IPS-18a (cell line): ENCODE results near the gene BHLHA9.

ENCODE experiments used
- H3K27ac ChIP-seq: one replicate; pipeline ENCODE4 v1.5.1; 2013; ENCODE audit warnings: low read length
- H3K27me3 ChIP-seq: one replicate; pipeline ENCODE4 v1.6.1; 2013; ENCODE audit warnings: mild to moderate bottlenecking, low read length; ENCODE audit not compliant: control insufficient read depth, insufficient read depth
- H3K36me3 ChIP-seq: one replicate; pipeline ENCODE4 v1.6.1; 2013; ENCODE audit warnings: low read depth, low read length; ENCODE audit not compliant: control insufficient read depth
- H3K4me1 ChIP-seq: one replicate; pipeline ENCODE4 v1.6.1; 2013; ENCODE audit warnings: low read depth, low read length; ENCODE audit not compliant: control insufficient read depth
- H3K4me3 ChIP-seq: one replicate; pipeline ENCODE4 v1.5.1; 2013; ENCODE audit warnings: low read length
- H3K9ac ChIP-seq: one replicate; pipeline ENCODE4 v1.6.1; 2013; ENCODE audit warnings: mild to moderate bottlenecking, low read length, moderate library complexity
- H3K9me3 ChIP-seq: one replicate; pipeline ENCODE4 v1.6.1; 2013; ENCODE audit warnings: low read depth, low read length; ENCODE audit not compliant: control insufficient read depth

BHLHA9 gene

DNA sequence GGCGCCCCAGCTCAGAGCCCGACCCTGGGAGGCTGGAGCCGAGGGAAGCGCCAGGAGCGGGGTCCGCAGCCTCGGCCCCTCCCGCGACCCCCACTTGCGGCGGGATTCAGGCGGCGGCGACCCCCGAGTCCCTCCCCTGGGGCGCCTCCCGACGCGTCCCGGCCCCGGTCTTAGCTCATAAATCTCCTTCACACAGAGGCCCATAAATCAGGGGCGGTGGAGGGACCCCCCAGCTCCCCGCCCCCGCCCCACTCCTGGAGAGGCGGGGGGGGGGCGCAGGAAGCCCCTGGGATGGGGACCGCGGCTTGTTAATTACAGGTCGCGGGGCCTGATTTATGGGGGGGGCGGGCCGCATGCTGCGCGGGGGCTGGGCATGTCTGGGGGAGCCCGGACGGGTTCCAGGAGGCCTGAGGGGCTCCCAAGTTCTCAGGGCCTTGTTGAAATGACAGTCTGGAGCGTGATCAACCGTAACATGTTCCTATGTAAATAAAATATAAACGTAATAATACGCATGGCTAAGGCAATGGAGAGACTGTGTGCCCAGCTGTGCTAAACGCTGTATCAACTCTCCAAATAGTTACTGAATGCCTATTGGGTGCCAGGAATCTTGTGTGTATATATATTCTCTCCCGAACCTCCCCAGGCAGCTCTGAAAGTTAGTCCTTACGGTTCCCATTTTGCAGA is 10.0 kb upstream of the BHLHA9 start:
- Histone ChIP-seq H3K27me3 (peaks cover 25% of the 10 kb centered on the region), H3K36me3 (no peaks in the 10 kb centered on the region), H3K4me3 (peak overlapping the region; percentile 48), H3K9ac (no peak overlapping the region), H3K9me3 (no peaks in the 10 kb centered on the region), H3K4me1 (no peaks in the 10 kb centered on the region), H3K27ac (no peak overlapping the region)

GRCh38 chr17:1260770-1261161 is 9.5 kb upstream of the BHLHA9 start:
- Histone ChIP-seq H3K27me3 (peaks cover 25% of the 10 kb centered on the region), H3K4me3 (no peak overlapping the region), H3K27ac (no peak overlapping the region), H3K4me1 (no peaks in the 10 kb centered on the region), H3K36me3 (no peaks in the 10 kb centered on the region), H3K9ac (no peak overlapping the region), H3K9me3 (no peaks in the 10 kb centered on the region)

DNA sequence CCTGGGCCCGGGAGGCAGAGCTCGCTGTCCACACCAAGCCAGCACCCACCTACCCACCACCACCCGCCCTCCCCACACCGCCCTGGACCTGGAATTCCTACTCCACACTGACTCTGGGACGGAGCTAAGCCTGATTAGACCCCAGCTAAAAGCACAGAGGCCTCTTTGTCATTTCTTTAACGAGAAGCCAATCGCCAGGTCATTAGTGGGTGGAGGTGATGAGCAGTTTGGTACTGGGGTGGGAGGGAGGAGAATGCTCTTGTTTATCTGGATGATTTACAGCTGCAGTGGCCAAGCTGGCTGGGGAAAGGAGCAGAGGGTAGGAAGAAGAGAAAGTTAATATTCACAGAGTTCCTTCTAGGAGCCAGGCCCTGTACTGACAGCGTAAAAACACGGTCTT is 6.0 kb upstream of the BHLHA9 start:
- H3K4me1 ChIP-seq: no peaks in the 10 kb centered on the region
- H3K9me3 ChIP-seq: no peaks in the 10 kb centered on the region
- peaks cover 18% of the 10 kb centered on the region for H3K27me3 ChIP-seq
- H3K9ac ChIP-seq: no peak overlapping the region
- H3K36me3 ChIP-seq: no peaks in the 10 kb centered on the region
- no peak overlapping the region for H3K27ac ChIP-seq
- no peak overlapping the region for H3K4me3 ChIP-seq

- Histone ChIP-seq H3K4me1 (no peaks in the 10 kb centered on the region), H3K9me3 (no peaks in the 10 kb centered on the region), H3K36me3 (no peaks in the 10 kb centered on the region), H3K9ac (peak overlapping the region; percentile 62), H3K27ac (no peak overlapping the region), H3K4me3 (peak overlapping the region; percentile 76), H3K27me3 (no peaks in the 10 kb centered on the region)
These were observed 2.7 kb upstream of the BHLHA9 start for GRCh38 chr17:1267471-1267943.

GRCh38 chr17:1271030-1271423 is 783 bp downstream of the BHLHA9 start:
- no peaks in the 10 kb centered on the region for H3K9me3 ChIP-seq
- no peak overlapping the region for H3K9ac ChIP-seq
- no peaks in the 10 kb centered on the region for H3K27me3 ChIP-seq
- H3K4me3 ChIP-seq: no peak overlapping the region
- H3K27ac ChIP-seq: no peak overlapping the region
- no peaks in the 10 kb centered on the region for H3K36me3 ChIP-seq
- no peaks in the 10 kb centered on the region for H3K4me1 ChIP-seq

DNA sequence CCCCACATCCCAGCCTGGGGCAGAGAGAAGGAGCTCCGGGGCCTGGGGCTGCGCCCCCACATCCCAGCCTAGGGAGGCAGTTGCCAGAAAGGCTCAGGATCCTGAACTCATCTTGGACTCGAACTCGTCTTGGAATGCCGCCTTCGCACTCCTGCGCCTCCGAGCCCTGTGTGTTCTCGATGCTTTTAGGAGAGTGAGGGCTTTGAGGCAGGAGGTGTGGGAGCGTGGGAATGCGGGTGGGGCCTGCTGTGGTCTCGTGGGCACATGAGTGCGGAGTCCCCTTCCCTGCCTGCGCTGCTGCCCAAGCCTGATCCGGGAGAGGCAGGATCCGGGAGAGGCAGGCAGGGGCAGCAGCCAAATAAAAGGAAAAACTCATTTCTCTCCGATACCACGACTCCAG is 1.2 kb downstream of the BHLHA9 start:
- Histone ChIP-seq H3K27ac (no peak overlapping the region), H3K4me3 (no peak overlapping the region), H3K9ac (no peak overlapping the region), H3K36me3 (no peaks in the 10 kb centered on the region), H3K27me3 (no peaks in the 10 kb centered on the region), H3K9me3 (no peaks in the 10 kb centered on the region), H3K4me1 (no peaks in the 10 kb centered on the region)

- Histone ChIP-seq H3K27me3 (no peaks in the 10 kb centered on the region), H3K4me1 (no peaks in the 10 kb centered on the region), H3K4me3 (no peak overlapping the region), H3K36me3 (no peaks in the 10 kb centered on the region), H3K9me3 (no peaks in the 10 kb centered on the region), H3K27ac (no peak overlapping the region), H3K9ac (no peak overlapping the region)
These were observed 2.5 kb downstream of the BHLHA9 start for GRCh38 chr17:1272701-1273100.

- Histone ChIP-seq H3K27me3 (no peaks in the 10 kb centered on the region), H3K4me3 (no peak overlapping the region), H3K9ac (no peak overlapping the region), H3K27ac (no peak overlapping the region), H3K4me1 (no peaks in the 10 kb centered on the region), H3K9me3 (no peaks in the 10 kb centered on the region), H3K36me3 (no peaks in the 10 kb centered on the region)
These were observed 3.4 kb downstream of the BHLHA9 start for GRCh38 chr17:1273492-1274244.

GRCh38 chr17:1274245-1274608 is 4.0 kb downstream of the BHLHA9 start:
- Histone ChIP-seq H3K9me3 (no peaks in the 10 kb centered on the region), H3K4me1 (no peaks in the 10 kb centered on the region), H3K9ac (no peak overlapping the region), H3K4me3 (no peak overlapping the region), H3K27me3 (no peaks in the 10 kb centered on the region), H3K27ac (no peak overlapping the region), H3K36me3 (no peaks in the 10 kb centered on the region)

DNA sequence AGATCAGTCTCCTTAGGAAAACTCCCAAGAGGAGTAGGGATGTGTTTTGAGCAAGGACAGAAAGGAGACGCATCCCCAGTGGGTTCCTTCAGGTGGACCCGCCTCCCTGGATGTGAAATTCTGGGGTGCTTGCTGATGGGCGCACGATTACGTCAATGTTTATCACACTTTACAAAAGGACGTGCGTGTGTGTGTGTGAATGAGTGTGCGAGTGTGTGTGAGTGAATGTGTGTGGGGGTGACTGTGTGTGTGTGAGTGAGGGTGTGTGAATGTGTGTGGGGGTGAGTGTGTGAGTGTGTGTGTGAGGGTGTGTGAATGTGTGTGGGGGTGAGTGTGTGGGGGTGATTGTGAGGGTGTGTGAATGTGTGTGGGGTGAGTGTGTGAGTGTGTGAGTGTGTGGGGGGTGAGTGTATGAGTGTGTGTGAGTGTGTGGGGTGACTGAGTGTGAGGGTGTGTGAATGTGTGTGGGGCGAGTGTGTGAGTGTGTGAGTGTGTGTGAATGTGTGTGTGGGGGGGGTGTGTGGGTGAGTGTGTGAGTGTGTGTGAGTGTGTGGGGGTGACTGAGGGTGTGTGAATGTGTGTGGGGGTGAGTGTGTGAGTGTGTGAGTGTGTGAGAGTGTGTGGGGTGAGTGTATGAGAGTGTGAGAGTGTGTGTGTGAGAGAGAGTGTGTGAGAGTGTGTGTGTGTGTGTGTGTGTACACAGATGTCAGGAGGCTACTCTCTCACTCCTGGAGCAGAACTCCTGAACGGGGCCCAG is 5.1 kb downstream of the BHLHA9 start:
- Histone ChIP-seq H3K27ac (no peak overlapping the region), H3K9ac (no peak overlapping the region), H3K27me3 (no peaks in the 10 kb centered on the region), H3K4me1 (no peaks in the 10 kb centered on the region), H3K9me3 (no peaks in the 10 kb centered on the region), H3K4me3 (no peak overlapping the region), H3K36me3 (no peaks in the 10 kb centered on the region)

DNA sequence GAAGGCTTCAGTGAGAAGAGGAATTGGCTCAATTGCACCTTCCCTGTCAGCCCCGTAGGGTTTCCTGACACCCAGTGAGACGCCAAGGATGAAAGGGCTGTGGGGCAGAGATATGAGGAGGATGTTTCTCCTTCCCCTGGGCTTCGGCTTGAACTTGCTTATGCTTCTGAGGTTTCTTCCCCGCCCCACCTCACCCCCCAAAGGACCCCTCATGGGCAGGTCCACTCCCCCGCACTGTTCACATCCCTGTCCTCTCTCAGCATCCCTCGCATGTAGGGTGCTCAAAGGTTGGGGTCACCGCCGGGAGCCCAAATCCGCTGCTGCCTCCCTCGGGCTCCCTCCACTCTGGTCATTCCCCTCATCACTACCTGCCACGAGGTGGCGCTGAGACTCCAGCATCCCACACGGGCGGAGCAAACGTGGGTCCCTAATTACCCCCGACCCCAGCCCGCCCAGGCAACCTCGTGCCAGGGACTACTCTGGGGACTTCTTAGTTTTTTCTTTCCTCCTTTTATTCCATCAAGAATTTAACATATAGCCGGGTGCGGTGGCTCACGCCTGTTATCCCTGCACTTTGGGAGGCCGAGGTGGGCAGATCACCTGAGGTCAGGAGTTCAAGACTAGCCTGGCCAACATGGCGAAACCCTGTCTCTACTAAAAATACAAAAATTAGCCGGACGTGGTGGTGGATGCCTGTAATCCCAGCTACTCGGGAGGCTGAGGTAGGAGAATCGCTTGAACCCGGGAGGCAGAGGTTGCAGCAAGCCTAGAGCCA is 5.9 kb downstream of the BHLHA9 start:
- H3K4me3 ChIP-seq: no peak overlapping the region
- H3K27me3 ChIP-seq: no peaks in the 10 kb centered on the region
- no peak overlapping the region for H3K27ac ChIP-seq
- H3K4me1 ChIP-seq: no peaks in the 10 kb centered on the region
- no peak overlapping the region for H3K9ac ChIP-seq
- H3K36me3 ChIP-seq: no peaks in the 10 kb centered on the region
- H3K9me3 ChIP-seq: no peaks in the 10 kb centered on the region
